NCI-H2107 (cell line): ENCODE results near the gene CDC73.
"Not testable (repeated sequence)": the region's sequence is repeated elsewhere in the genome, so short reads cannot be mapped to it uniquely, and the experiment has no call there.

Experiments used
- DNase-seq: peaks from one replicate; lab custom pipeline; 2025; lab: John Stamatoyannopoulos, UW

CDC73 gene

DNA sequence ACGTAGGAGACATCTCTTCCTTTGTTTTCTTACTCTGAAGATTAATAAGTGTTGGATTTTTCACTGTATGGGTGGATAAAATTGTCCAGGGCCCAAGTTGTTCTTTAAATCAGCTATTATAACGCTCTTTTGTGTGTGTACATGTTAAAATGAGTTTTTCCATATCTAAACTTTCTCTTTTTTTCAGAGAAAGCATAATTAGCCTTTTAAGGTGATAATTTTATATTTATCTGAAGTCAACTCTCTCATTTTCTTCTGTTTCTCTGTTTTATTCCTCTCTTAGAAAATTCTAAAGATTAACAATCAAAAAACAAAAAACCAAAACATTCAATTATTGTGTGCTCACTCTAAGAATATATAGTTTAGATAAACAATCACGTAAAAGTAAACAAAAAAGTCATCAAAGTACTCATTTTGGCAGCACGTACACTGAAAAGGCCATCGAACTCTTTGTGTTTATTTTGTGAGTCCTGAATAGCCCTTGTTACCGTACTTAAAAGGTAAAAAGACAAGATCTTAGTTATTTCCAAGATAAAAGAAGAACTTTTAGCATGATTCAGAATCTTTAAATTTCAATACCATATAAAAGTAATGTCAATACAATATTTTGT lies 7.2 kb upstream of the CDC73 start:
- no peak for DNase-seq

DNA sequence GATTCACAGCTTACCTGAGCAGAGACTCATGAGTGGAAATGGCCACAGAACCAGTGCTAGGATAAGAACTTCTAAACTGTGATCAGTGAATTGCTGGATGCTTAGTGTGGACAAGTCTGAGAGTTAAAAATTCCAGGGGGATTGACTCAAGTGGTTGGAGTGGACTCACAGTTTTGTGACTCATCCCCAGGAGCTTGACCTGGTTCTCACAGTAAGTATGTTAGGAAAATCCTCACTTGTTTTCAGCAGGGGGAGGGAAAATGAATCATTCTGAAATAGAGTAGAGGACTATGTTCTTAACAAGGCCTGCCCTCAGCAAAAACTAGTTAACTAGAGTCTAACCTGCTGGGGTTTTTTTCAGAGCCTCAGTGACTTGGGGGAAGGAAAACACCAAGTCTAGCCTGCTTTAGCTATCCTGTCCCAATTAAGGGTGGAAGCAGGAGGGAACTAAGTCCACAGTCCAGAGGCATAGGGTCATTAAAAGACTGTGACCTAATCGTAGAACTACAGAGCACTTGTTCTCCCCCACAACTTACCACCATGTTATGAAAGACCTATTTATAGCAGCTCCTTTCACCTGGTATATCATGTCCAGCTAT lies 6.1 kb upstream of the CDC73 start:
- DNase-seq: no peak

DNA sequence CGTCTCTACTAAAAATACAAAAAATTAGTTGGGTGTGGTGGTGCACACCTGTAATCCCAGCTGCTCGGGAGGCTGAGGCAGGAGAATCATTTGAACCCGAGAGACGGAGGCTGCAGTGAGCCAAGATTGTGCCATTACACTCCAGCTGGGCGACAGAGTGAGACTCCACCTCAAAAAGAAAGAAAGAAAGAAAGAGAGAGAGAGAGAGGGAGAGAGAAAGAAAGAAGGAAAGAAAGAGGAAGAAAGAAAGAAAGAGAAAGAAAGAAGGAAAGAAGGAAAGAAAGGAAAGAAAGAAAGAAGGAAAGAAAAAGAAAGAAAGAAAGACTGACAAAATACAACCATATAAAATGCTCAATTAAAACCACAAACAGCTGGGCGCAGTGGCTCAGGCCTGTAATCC lies 4.7 kb upstream of the CDC73 start:
- not testable (repeated sequence) for DNase-seq

DNA sequence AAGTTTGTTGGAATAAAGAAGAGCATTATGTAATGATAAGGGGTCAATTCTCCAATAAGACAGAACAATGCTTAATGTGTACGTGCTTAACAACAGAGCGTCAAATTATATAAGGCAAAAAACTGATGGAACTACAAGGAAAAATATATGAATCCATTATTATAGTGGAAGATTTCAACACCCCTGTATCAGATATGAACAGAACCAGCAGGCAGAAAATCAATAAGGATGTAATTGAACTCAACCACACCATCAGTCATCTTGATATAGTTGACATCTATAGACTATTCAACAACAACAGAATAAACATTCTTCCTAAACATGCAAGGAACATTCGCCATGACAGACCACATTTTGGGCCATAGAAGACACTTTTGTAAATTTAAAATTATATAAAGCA lies 3.6 kb upstream of the CDC73 start:
- DNase-seq: no peak

DNA sequence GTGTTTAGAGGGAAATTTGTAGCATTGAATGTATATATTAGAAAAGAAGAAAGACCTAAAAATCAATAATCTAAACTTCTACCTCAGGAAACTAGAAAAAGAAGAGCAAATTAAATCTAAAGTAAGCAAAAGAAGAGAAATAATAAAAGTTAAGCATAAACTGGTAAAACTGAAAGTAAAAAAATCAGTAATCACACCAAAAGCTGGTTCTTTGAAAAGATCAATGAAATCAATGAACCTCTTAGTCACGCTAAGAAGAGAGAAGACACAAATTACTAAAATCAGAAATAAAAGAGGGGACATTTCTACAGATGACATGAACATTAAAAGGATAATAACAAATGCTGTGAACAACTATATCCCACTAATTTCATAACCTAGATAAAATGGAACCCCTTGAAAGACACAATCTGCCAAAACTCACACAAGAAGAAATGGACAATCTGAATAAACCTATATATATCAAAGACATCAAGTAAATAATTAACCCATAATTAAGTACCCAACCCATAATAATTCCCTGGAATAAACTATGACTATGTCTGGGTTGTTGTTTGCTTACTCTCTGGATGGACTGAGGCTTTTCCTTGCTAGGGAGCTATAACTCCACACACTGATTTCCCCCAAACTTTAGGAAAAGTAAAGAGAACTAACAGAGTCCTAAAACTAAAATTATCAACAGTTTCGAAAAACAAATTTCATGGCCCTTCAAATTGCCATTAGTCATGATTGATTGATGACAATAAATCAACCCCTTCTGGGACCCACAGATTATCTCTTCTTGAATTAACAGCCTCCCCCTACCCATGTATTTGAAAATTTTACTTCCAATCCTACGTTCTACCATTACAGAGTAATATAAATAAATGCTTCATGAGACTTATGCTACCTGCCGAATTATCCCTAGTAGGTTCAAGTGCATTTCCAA lies 2.8 kb upstream of the CDC73 start:
- DNase-seq: no peak

DNA sequence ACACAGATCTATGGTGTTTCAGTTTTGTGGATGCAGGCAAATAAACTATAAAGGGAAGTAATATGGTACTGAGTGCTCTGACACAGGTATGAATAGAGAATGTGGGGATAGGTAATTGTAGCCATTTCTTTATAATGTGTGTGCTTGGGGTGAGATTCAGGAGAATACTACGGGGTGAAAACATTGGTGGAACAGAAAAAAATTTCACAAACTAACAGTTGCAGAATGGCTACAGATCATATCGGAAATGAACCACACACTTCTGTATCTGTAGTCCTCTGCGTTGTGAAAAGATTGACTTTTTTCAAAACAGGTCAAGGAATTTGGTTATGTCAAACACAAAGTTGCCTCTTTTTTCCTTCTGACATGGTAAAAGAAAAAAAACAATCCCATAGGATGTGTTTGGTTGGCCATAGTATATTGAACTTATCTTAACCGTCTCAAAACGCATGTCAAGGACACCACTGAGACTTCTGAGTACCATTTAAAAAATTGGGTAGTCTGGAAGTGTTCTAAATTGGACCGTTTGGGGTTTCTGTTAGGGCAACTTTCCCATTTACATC lies 1.1 kb upstream of the CDC73 start:
- no peak for DNase-seq

DNA sequence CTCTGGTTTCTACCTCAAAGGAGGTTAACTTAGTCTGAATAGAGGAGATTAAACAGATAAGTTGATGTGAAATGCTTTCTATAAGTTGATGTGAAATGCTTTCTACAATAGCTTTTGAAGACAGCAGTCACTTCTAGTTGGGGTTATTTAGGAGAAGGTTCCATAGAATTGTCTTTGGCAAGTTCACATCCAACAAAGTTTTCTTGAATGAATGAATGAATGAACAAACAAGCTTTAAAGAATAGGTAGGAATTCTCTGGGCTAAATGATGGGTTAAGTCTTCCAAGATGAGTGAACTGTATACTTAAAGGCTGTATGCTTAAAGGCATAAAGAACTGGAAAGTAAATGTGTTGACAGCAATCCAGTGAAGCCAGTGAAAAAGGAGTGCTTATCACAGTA lies 1.9 kb downstream of the CDC73 start:
- no peak for DNase-seq

DNA sequence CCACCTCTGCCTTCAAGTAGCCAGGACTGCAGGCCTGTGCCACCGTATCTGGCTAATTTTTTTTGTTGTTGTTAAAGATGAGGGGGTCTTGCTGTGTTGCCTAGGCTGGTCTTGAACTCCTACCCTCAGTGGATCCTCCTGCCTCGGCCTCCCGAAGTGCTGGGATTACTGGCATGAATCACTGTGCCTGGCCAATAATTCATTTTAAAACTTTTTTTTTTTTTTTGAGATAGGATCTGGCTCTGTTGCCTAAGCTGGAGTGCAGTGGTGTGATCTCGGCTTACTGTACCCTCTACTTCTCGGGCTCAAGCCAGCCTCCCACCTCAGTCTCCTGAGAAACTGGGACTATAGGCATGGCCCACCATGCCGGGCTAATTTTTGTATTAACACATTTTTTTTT lies 3.5 kb downstream of the CDC73 start:
- DNase-seq: no peak

DNA sequence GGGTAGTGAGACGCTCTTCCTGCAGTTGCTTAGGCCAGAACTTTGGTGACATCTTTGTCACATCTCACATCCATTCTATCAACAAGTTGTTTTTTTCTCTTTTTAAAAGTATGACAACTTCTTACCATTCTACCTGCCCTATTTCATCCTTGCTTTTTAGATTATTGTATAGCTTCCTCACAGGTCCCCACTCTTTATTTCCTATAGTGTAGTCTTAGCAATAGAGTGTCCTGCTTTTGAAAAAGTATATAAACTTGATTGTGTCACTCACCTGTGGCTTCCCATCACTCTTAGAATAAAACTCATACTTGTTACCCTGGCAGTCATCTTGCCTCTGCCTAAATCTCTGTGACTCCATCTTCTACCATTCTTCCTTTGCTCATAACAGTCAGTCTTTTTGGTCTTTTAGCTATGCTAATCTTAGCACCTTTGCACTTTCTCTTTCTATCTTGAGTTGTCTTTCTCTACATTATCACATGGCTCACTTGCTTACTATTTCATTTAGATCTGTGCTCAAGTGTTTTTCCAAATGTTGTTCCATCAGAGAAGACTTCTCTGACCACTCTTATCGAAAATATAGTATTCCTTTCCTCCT lies 9.5 kb downstream of the CDC73 start:
- no peak for DNase-seq

DNA sequence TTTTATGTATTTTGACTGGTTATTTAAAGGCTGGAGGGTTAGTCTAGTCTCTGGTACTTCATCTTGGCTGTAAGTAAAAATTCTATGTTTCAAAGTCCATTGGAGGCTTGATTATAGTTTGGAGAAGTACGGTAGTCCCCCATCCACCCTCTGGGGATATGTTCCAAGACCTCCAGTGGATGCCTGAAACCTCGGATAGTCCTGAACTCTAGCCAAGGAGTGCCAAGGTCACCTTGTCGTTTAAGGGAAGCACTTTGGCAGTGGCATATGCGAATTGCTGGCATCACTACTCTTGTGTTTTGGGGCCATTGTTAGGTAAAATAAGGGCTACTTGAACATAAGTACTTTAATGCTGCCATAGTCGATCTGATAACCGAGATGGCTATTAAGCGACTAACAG lies 18.4 kb downstream of the CDC73 start:
- DNase-seq: no peak

DNA sequence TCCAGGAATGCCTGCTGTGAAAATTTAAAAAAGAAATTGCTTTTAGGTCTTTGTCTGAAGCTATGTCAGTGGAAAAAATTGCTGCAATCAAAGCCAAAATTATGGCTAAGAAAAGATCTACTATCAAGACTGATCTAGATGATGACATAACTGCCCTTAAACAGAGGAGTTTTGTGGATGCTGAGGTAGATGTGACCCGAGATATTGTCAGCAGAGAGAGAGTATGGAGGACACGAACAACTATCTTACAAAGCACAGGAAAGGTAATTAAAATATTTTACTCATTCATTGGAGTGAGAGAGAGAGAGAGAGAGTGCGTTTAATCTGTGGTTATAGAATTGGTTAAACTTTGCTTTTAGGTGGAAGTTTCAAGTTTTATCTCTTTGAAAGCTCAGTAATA lies 20.0 kb downstream of the CDC73 start:
- DNase-seq: no peak

DNA sequence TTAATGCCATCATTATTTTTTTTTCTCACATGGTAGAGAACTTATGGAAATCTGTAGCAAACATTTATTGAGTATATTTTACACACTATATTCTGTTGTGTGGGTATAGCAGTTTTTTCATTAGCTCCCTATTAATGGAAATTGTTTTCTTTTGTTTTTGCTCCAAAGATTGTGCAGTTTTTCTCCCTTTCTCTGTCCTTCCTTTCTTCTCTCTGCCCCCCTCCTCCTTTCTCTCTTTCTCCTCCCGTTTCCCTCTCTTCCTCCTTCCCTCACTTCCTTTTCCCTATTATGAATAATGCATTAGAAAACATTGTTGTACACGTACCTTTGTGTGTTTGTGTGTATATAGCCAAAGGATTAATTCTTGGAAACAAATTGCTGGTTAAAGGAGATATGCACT lies 20.6 kb downstream of the CDC73 start:
- DNase-seq: no peak

DNA sequence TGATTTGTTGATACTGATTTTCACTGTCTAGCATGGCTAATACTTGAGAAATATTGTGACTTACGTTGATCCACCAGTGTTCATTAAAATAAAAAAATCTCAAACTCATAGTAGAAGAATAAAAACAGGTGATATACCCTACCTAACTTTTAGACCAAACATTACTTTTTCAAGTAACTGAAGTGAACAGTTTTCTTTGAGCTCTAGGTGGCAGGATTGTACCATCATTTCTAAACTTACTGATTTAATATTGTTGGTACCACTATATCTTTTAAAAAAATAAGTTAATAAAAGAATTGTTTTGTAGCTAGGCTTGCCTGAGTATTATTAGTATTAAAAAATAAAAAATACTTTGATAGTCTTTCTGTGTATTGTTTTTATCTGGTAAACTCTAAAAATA lies 21.5 kb downstream of the CDC73 start:
- DNase-seq: no peak

DNA sequence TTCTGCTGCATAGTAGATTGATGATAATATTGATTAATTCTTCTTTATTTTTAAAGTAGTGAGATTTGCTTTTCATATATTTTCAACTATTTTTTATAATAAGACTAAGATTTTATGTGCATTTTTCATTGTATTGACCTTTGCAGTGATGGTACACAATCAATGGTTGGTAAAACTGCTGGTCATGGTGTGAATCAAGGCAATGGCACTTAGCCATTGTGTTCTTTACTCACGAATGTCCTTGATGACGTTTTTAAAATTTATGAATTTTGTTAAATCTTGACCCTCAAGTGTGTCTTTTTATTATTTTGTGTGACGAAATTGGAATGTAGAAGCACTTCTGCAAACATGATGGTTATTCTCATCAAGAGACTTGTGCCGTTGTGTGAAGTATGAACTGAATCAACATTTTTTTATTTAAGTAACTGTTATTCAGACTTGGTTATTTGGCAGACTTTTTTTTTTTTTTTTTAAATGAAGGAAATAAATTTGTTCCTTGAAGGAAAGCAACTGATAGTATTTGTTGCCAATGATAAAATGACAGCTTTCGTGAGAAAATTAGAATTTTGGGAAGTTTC lies 22.6 kb downstream of the CDC73 start:
- DNase-seq: no peak

DNA sequence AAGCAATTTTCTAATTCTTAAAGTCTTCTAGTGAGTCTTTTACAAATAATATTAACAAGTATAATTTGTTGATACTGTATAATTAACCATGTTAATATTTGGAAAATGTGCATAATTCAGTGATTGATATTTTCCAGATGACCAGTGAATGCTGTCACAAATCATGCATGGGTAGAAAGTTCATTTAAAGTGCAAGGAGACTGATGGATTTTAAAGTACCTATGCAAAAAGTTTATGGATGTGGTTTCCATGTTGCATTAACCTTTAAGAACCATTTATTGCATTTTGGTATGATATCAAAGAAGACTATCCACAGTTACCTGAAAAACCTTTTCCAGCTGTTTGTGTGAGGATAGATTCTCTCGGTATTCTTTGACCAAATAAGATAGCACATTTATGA lies 23.2 kb downstream of the CDC73 start:
- DNase-seq: no peak

DNA sequence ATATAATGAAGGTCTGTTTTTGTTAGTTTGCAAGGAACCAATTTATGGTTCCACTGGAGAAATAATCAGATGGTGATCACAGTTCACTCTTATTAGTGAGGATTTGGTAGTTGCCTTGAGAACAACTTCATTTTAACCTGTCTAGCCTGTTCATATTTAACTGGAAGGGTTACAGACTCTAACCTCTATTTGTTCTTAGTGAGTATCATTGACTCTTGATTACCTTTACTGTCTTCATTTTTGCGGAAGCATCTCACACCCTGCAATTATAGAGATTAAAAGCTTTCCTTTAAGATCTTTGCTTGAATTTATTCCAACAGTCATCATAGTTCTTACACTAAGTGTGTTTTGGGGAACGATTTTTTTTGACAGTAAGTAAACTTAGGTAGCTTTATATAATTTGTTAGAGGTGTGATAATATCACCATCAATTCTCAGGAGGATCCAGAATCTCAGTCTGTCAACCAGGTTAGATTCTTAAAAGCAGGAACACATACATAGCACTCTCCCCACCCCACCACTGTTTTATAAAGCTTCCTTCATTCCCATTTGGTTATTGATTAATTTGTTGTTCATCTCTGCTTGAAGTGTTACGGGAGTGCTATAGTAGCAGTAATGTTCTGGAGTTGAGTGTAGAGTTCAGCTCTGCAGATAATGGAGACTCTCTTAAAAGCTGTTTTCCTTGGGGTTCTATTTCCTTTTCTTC lies 34.4 kb downstream of the CDC73 start:
- DNase-seq: no peak

DNA sequence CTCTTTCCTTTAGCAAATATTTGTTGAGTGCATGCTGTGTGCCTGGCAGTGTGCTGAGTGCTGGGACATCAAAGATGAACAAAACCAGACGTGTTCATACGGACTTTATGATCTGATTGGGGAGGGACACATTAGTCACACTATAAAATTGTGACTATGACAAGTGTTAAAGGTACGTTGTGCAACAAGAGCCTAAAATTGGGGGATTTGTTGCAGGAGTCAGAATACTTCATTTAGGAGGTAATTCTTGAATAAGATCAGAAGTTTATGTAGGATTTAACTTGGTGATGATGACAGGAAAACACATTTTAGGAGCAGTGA lies 35.0 kb downstream of the CDC73 start:
- DNase-seq: no peak

DNA sequence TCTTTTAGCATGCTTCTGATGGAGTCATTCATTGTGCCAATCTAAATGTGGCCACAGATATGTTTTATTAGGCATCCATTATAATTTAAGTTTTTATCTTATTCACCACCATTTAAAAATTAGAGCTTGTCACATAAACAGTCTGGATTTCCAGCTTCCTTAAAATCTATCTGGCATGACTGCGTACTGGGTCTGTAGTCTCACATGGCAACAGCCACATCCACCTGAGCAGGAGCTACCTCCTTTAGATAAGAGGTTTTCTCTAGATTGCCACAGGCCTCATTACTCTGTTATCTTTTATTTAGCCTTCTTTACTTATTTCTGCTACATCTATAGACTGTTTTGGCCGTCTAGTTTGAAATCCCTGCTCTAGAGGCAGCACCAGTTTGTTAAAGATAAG lies 35.5 kb downstream of the CDC73 start:
- no peak for DNase-seq

DNA sequence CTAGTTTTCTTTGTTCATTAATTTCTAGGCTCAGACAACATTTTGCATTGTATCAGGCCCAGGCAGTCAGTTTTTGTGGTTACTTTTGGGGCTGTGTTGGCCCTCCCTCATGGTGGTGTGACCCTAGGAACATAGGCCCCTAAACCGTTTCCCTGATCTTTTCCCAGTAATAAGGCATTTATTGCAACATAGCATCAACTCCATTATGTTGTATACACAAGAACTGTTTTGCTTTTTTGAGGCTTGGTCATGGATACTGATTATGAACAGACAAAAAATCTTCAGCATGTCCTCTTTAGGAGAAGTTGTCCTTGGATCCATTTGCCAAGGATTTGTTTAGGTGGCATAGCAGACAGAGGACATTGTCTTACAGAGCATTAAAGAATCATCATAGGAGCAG lies 54.3 kb downstream of the CDC73 start:
- DNase-seq: no peak

DNA sequence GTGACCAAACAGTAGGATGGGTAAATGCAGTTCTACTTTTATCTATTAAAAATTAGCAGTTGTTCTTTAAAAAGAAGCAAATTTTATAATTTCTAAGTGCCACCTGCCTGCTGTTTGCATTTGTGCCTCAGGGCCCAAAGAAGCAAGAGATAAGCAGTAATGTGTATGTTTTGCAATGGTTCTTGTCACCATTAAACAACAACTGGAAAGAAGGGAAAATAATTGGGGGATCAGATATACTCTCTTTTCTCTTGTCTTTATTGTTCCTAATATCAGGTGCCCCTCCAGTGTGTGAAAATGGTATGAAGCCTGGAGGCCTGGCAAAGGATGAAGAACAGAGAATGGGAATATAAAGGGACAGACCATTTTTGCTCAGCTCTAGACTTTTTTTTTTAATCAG lies 55.0 kb downstream of the CDC73 start:
- no peak for DNase-seq

DNA sequence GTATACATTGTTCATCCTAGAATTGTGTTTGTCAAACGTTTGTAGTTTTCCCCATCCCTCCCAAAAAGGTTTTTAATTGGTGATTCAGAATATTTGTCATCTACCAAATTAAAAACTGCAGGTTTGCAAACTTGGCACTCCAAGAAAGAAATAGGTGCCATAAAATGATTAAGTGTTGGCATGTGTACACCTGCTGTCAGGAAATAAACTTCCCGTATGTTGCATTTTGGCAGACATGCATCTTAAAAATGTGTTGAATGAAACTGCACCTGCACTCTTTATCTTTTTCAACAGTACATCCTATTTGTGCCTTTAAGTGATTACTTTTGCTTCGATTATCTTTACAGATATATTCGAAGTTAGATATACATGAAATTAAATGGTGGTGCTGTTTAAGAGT lies 57.3 kb downstream of the CDC73 start:
- no peak for DNase-seq

DNA sequence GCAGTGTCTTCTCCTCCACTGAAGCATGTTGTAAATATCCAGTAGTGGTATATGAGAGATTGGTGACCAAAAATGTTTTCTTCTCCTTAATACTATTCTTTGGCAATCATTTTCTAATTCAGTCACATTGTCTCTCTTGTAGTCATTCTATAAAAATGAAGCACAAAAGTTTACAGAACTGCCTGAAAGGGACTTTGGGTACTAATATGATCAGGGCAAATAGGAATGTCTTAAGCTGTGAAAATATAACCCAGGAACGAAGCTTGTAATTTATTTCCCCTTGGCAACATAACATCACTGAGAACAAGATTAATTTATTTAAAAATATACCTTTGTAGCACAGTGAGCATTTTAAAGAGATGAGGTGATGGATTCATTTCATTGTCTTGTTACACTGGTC lies 59.7 kb downstream of the CDC73 start:
- DNase-seq: no peak
